Neural crest cell (in vitro differentiated cells): ENCODE results near the gene HPN. TPM values are rescaled to one million over a fixed set of nuclear protein-coding genes. Genes with fewer than 3 reads are reported as not detected.

ENCODE experiments used
- DNase-seq: peaks from one replicate; pipeline ENCODE4 v3.0.0; 2021; ENCODE audit warnings: low read depth, mixed read lengths, low spot score
- H3K27ac Mint-ChIP-seq: one replicate; pipeline ENCODE4 v1.8.0; 2021; ENCODE audit warnings: mild to moderate bottlenecking, mixed read lengths; ENCODE audit not compliant: unreplicated experiment
- H3K27me3 Mint-ChIP-seq: 2 replicates; pipeline ENCODE4 v1.8.0; 2021; ENCODE audit warnings: low read depth, mild to moderate bottlenecking, mixed read lengths
- H3K36me3 Mint-ChIP-seq: 2 replicates; pipeline ENCODE4 v1.8.0; 2021; ENCODE audit warnings: low read depth, mild to moderate bottlenecking, mixed read lengths
- H3K4me1 Mint-ChIP-seq: 2 replicates; pipeline ENCODE4 v1.8.0; 2021; ENCODE audit warnings: mixed read lengths
- H3K4me3 Mint-ChIP-seq: one replicate; pipeline ENCODE4 v1.8.0; 2021; ENCODE audit warnings: mild to moderate bottlenecking, mixed read lengths
- H3K9me3 Mint-ChIP-seq: 2 replicates; pipeline ENCODE4 v1.8.0; 2021; ENCODE audit warnings: mixed read lengths
- CTCF ChIP-seq: fragments of 200-600 bp; sonication (generic); conservative IDR thresholded peaks from 2 replicates; pipeline ENCODE4 v1.5.0; 2021; ENCODE audit warnings: antibody characterized with exemption, mild to moderate bottlenecking
- total RNA-seq: library from RNA; stranded (reverse); gene quantifications from 2 replicates; pipeline ENCODE4 v1.2.1, GENCODE V29; 2021

The HPN gene
- total RNA-seq, 1 donor from 2014 or later = 0.26 TPM

- DNase-seq = no peak
- Mint-ChIP-seq H3K4me1 (no peaks in the 10 kb centered on the region), H3K27ac (no peak overlapping the region), H3K4me3 (no peak overlapping the region), H3K27me3 (peaks cover 21% of the 10 kb centered on the region), H3K36me3 (no peaks in the 10 kb centered on the region), H3K9me3 (no peaks in the 10 kb centered on the region)
- no peak for TF ChIP-seq CTCF
These were observed 16.8 kb downstream of the HPN start for GRCh38 chr19:35058370-35058769.

DNA sequence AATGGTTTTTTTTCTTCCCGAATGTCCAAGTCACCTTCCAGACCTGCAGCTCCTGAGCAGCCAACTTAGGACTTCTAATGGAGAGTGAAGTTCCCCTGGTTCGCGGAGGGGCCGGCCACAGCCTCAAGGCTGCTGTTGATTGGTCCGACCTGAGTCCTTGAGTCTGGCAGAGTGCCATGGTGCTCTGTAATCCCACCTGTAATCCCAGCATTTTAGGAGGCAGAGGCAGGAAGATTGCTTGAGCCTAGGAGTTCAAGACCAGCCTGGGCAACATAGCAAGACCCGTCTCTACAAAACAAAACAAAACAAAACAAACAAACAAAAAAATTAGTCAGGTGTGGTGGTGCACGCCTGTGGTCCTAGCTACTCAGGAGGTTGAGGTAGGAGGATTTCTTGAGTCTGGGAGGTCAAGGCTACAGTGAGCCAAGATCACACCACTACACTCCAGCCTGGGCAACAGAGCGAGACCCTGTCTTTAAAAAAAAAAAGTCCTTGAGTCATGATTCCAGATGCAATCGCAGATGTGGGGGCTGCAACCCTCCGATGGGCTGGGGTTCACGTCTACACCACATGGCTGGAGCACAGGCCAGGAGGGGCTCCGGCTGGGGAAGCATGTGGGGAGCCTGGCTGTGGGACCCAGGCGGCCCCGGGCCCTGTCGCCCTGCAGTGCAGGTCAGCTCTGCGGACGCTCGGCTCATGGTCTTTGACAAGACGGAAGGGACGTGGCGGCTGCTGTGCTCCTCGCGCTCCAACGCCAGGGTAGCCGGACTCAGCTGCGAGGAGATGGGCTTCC, 17.7 kb downstream of the HPN start:
- H3K4me3 Mint-ChIP-seq = no peak overlapping the region
- H3K27ac Mint-ChIP-seq = no peak overlapping the region
- no peaks in the 10 kb centered on the region for H3K36me3 Mint-ChIP-seq
- H3K9me3 Mint-ChIP-seq = no peaks in the 10 kb centered on the region
- no peak for DNase-seq
- no peak for TF ChIP-seq CTCF
- no peaks in the 10 kb centered on the region for H3K4me1 Mint-ChIP-seq
- peaks cover 26% of the 10 kb centered on the region for H3K27me3 Mint-ChIP-seq

DNA sequence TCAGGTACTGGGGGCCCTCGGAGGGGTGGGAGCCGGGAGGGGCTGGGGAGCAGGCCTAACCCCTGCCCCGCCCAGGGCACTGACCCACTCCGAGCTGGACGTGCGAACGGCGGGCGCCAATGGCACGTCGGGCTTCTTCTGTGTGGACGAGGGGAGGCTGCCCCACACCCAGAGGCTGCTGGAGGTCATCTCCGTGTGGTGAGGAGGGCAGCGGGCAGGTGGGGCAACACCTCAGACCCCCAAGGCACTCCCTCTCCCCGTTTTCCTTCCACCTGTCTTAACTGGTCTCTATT, 18.2 kb downstream of the HPN start:
- Mint-ChIP-seq H3K9me3 (no peaks in the 10 kb centered on the region), H3K4me3 (no peak overlapping the region), H3K27ac (no peak overlapping the region), H3K4me1 (no peaks in the 10 kb centered on the region), H3K36me3 (no peaks in the 10 kb centered on the region), H3K27me3 (peaks cover 26% of the 10 kb centered on the region)
- TF ChIP-seq CTCF = no peak
- no peak for DNase-seq

DNA sequence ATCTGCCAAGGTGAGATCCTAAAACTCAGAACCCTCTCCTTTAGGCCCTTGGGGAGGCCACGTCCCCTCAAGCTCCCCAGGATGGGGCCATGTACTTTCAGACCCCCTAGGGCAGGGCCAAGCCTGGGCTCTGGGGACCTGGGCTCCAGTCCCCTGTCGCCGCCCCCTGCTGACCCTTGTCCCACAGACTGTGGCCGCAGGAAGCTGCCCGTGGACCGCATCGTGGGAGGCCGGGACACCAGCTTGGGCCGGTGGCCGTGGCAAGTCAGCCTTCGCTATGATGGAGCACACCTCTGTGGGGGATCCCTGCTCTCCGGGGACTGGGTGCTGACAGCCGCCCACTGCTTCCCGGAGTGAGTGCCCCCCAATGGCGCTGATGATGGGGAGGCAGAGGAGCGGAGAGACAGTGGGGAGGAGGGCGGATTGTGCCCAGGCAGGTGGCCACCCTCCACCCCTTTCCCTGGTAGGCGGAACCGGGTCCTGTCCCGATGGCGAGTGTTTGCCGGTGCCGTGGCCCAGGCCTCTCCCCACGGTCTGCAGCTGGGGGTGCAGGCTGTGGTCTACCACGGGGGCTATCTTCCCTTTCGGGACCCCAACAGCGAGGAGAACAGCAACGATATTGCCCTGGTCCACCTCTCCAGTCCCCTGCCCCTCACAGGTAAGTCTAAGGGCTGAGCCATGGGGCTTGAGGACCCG, 18.8 kb downstream of the HPN start:
- no peak overlapping the region for H3K27ac Mint-ChIP-seq
- no peaks in the 10 kb centered on the region for H3K36me3 Mint-ChIP-seq
- no peak for TF ChIP-seq CTCF
- no peaks in the 10 kb centered on the region for H3K9me3 Mint-ChIP-seq
- no peak for DNase-seq
- no peaks in the 10 kb centered on the region for H3K4me1 Mint-ChIP-seq
- H3K4me3 Mint-ChIP-seq = no peak overlapping the region
- peaks cover 24% of the 10 kb centered on the region for H3K27me3 Mint-ChIP-seq

DNA sequence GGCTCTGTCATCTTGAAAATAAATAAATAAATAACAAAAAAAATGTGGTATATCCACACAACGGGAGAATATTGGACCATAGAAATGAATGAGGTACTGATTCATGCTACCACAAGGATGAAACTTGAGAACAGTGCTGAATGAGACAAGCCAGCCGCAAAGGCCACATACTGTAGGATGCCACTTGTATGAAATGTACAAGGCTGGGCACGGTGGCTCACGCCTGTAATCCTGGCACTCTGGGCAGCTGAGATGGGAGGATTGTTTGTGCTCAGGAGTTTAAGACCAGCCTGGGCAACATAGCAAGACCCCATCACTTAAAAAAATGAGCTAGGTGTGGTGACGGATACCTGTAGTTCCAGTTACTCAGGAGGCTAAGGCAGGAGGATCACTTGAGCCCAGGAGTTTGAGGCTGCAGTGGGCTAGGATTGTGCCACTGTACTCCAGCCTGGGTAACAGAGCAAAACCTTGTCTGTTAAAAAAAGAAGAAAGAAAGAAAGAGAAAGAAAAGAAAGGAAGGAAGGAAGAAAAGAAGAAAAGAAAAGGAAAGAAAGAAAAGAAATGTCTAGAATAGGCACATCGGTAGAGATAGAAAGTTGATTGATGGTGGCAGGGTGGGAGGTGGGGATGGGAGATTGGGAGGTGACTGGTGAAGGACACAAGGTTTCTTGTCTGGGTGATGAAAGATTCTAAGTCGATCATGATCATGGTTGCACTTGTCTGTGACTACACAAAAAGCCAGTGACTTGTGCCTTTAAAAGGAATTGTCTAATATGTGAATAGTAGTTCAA, 20.3 kb downstream of the HPN start:
- no peaks in the 10 kb centered on the region for H3K36me3 Mint-ChIP-seq
- no peak overlapping the region for H3K4me3 Mint-ChIP-seq
- no peak for TF ChIP-seq CTCF
- H3K9me3 Mint-ChIP-seq = no peaks in the 10 kb centered on the region
- H3K27me3 Mint-ChIP-seq = peaks cover 12% of the 10 kb centered on the region
- peaks cover 3% of the 10 kb centered on the region for H3K4me1 Mint-ChIP-seq
- no peak for DNase-seq
- H3K27ac Mint-ChIP-seq = no peak overlapping the region
